Chondrocyte (in vitro differentiated cells): ENCODE measurements around the gene SHD. TPM values are rescaled to one million over a fixed set of nuclear protein-coding genes. Genes with fewer than 3 reads are reported as not detected.
"Not testable (repeated sequence)": the region's sequence is repeated elsewhere in the genome, so short reads cannot be mapped to it uniquely, and the experiment has no call there.

Experiments used
- DNase-seq: peaks from one replicate; pipeline ENCODE4 v3.0.0; 2021; ENCODE audit warnings: mixed read lengths, low spot score
- H3K27ac Mint-ChIP-seq: one replicate; pipeline ENCODE4 v1.8.0; 2021; ENCODE audit warnings: mild to moderate bottlenecking, moderate library complexity, mixed read lengths; ENCODE audit not compliant: unreplicated experiment
- H3K27me3 Mint-ChIP-seq: 2 replicates; pipeline ENCODE4 v1.8.0; 2021; ENCODE audit warnings: low read depth, mixed read lengths
- H3K36me3 Mint-ChIP-seq: 2 replicates; pipeline ENCODE4 v1.8.0; 2021; ENCODE audit warnings: low read depth, mixed read lengths
- H3K4me1 Mint-ChIP-seq: 2 replicates; pipeline ENCODE4 v1.8.0; 2021; ENCODE audit warnings: low read depth, mild to moderate bottlenecking, mixed read lengths
- H3K4me3 Mint-ChIP-seq: one replicate; pipeline ENCODE4 v1.8.0; 2021; ENCODE audit warnings: mild to moderate bottlenecking, moderate library complexity, mixed read lengths; ENCODE audit not compliant: unreplicated experiment
- H3K9me3 Mint-ChIP-seq: 2 replicates; pipeline ENCODE4 v1.8.0; 2021; ENCODE audit warnings: low read depth, mixed read lengths
- CTCF ChIP-seq: fragments of 200-600 bp; sonication (generic); IDR thresholded peaks from 2 replicates; pipeline ENCODE4 v1.5.0; 2021; ENCODE audit warnings: antibody characterized with exemption, mild to moderate bottlenecking, moderate library complexity
- total RNA-seq: library from RNA; stranded (reverse); gene quantifications from 3 replicates; pipeline ENCODE4 v1.2.1, GENCODE V29; 2021

SHD gene
- total RNA-seq, 1 donor from 2014 or later: not detected

- peaks cover 6% of the 10 kb centered on the region for H3K4me1 Mint-ChIP-seq
- no peak for TF ChIP-seq CTCF
- H3K4me3 Mint-ChIP-seq: peak overlapping the region; percentile 47
- H3K36me3 Mint-ChIP-seq: no peaks in the 10 kb centered on the region
- peaks cover 31% of the 10 kb centered on the region for H3K27me3 Mint-ChIP-seq
- no peaks in the 10 kb centered on the region for H3K9me3 Mint-ChIP-seq
- no peak overlapping the region for H3K27ac Mint-ChIP-seq
- DNase-seq: no peak
Observed at GRCh38 chr19:4279530-4280422, 710 bp downstream of the SHD start.

GRCh38 chr19:4284176-4284958, 5.3 kb downstream of the SHD start:
- no peak overlapping the region for H3K4me3 Mint-ChIP-seq
- peaks cover 3% of the 10 kb centered on the region for H3K4me1 Mint-ChIP-seq
- DNase-seq: no peak
- TF ChIP-seq CTCF: no peak
- H3K27ac Mint-ChIP-seq: no peak overlapping the region
- no peaks in the 10 kb centered on the region for H3K36me3 Mint-ChIP-seq
- H3K9me3 Mint-ChIP-seq: no peaks in the 10 kb centered on the region
- H3K27me3 Mint-ChIP-seq: peaks cover 46% of the 10 kb centered on the region

- no peaks in the 10 kb centered on the region for H3K4me1 Mint-ChIP-seq
- H3K27me3 Mint-ChIP-seq: peaks cover 46% of the 10 kb centered on the region
- no peak overlapping the region for H3K4me3 Mint-ChIP-seq
- H3K36me3 Mint-ChIP-seq: no peaks in the 10 kb centered on the region
- no peaks in the 10 kb centered on the region for H3K9me3 Mint-ChIP-seq
- TF ChIP-seq CTCF: no peak
- H3K27ac Mint-ChIP-seq: no peak overlapping the region
- no peak for DNase-seq
Observed at GRCh38 chr19:4284974-4285373, 5.9 kb downstream of the SHD start.

GRCh38 chr19:4286141-4286540, 7.1 kb downstream of the SHD start:
- not testable (repeated sequence) for DNase-seq, H3K9me3 Mint-ChIP-seq, H3K36me3 Mint-ChIP-seq, H3K4me1 Mint-ChIP-seq, H3K27ac Mint-ChIP-seq, H3K4me3 Mint-ChIP-seq
- peaks cover 48% of the 10 kb centered on the region for H3K27me3 Mint-ChIP-seq

- Mint-ChIP-seq H3K9me3 (no peaks in the 10 kb centered on the region), H3K27me3 (peaks cover 31% of the 10 kb centered on the region), H3K4me3 (no peak overlapping the region), H3K36me3 (no peaks in the 10 kb centered on the region), H3K4me1 (no peaks in the 10 kb centered on the region), H3K27ac (no peak overlapping the region)
- DNase-seq: no peak
- TF ChIP-seq CTCF: no peak
Observed at GRCh38 chr19:4288091-4288777, 9.2 kb downstream of the SHD start.
